Fibroblast of mammary gland (primary cell): ENCODE results near the gene LCMT1.
A peak's percentile ranks its signal among the peaks of the same experiment; 100 is the strongest.

Experiments
- DNase-seq: peaks from one replicate; pipeline ENCODE4 v3.0.0-alpha.2; 2010; ENCODE audit warnings: low read depth
- H3K4me3 ChIP-seq: 2 replicates; pipeline ENCODE4 v1.5.1; 2011; ENCODE audit warnings: low read depth, mild to moderate bottlenecking, low read length, moderate library complexity; ENCODE audit not compliant: control insufficient read depth
- CTCF ChIP-seq: conservative IDR thresholded peaks from 2 replicates; pipeline ENCODE4 v1.5.1; 2011; ENCODE audit warnings: low read depth, low read length, inconsistent platforms; ENCODE audit not compliant: control insufficient read depth, insufficient read depth

Gene LCMT1

DNA sequence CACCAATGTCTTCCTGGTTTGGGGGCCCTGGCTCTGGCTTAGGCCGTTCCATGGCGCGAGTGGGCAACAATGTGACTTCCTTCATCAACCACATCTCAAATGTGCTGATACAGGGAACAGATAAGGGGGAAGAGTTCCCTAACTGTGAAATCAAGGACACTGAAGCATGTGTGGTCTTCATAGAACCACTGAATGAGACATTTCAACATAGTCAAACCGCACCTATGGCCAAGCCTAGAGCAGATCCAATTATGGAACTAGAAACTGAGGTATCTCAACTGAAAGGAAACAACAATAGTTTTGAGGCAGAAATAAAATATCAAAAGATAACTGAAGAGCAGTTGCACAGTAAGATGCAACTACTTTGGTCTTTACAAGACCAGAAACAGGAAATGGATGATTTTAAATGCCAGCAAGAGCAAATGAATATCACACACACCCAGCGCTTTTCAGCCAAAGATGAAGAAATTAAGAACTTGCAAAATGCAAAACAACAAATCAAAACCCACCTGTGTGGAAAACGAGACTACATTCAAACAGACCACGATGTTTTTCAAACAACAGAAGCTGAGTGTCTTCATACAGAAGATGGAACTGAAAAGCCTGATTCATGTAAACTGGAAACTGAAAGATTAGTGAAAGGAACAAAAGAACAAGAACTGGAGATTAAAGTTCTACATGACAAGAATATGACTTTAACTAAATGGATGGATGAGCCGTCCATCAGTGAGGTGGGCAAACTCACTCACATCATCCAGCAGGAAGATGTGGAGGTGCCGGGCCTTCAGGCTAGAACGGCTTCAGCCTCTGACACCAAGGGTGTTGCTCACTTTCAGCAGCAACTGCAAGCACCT, 18.1 kb upstream of the LCMT1 start:
- H3K4me3 ChIP-seq = no peak overlapping the region
- DNase-seq = no peak
- TF ChIP-seq CTCF = no peak

- TF ChIP-seq CTCF = no peak
- no peak overlapping the region for H3K4me3 ChIP-seq
- no peak for DNase-seq
Measured at GRCh38 chr16:25094596-25094995, 16.9 kb upstream of the LCMT1 start.

DNA sequence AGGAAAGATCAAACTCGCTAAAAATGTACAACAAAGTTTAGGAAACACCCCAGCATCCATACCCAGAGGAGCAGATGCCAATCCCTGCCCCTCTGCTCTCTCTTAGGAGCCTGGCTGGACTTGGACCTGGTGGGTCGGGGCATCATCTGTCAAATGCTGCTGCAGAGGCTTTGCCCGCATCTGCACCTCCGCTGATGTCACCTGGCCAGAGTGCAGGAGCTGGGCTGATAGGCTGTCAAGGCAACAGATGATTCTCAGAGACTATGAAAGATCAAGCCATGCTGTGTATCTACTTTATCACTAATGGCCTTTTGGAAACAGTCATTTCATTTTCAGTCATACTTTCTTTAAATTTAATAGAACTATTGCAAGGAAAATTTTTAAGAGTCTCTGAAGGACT, 15.9 kb upstream of the LCMT1 start:
- no peak for TF ChIP-seq CTCF
- DNase-seq = no peak
- no peak overlapping the region for H3K4me3 ChIP-seq

DNA sequence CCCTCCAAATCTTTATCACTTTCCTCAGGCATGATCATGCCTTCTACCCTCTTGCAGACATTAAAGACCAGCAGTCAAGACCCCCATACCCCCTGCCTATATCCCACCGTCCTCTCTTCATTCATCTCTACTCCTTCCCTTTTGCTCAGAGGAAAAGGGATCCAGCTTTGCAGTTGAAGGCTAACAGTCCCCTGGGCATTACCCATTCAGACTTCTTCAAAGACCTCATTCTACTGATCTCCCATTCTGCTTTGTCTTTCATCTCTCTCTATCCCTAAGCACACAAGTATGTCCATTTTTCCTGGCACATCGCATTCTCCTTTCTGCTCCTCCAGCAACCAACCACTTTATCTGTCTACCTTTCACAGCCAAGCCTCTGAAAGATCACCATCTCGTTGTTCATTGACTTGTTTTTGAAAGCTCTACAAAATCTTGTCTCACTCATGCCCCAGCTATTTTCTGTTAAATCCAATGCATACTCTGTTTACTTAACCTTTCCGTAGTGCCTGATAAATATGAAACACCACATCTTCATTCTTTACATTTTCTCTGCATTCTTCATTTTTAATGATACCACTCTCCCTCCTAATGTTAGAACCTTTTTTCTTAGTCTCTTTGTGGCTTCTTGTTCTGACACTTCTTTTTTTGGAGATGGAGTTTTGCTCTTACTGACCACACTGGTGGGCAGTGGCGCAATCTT, 14.1 kb upstream of the LCMT1 start:
- DNase-seq = no peak
- TF ChIP-seq CTCF = no peak

GRCh38 chr16:25100511-25100910, 11.0 kb upstream of the LCMT1 start:
- TF ChIP-seq CTCF = no peak
- DNase-seq = no peak
- H3K4me3 ChIP-seq = no peak overlapping the region

More for the DNA sequence above, 14.1 kb upstream of the LCMT1 start:
- no peak overlapping the region for H3K4me3 ChIP-seq

DNA sequence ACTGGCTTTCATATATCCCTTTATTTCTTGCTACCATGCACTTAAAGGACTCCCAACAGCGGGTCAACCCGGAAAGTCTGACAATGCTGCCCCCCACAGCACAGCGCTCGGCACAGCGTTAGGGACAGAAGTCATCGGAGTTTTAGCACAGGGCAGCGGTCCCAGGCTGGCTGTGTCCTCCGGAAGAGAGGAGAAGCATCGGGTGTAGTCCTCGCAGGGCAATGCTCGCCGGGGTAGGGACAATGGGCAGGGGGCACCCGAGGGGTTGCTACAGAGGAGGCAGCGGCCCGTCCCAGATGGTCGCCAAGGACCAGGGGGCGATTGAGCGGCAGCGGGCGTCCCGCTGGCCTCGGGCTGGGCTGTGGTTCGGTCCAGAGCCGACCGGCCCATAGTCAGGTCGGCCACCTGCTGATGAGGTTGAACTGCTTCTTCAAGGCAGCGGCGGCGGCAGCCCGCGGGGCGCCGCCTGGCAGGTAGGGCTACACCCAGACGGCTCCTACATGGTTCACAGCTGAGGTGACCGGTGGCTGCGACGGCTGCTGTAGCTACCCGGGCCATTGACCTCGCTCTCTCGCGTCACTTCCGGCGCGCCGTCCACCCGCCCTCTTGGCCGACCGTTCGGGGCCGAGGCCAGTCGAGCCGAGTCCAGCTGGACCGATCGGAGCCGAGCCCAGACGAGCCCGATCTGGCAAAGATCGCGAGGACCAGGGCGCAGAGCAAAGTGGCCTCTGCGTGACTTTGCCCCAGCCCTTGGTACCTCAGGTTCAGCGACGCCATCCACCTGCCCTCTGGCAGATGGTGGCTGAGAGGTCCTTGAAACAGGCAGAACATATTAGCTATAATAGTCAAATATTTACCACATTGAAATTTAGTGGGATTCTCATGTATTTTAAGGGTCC, 4.7 kb upstream of the LCMT1 start:
- no peak for TF ChIP-seq CTCF
- peak overlapping the region; percentile 81 for H3K4me3 ChIP-seq
- DNase-seq = peak; percentile 85
